Cardiac muscle cell (in vitro differentiated cells and primary cell): ENCODE results near the gene COX14. TPM values are rescaled to one million over a fixed set of nuclear protein-coding genes. Genes with fewer than 3 reads are reported as not detected.
A peak's percentile ranks its signal among the peaks of the same experiment; 100 is the strongest.

Experiments used
- DNase-seq, 2 donors: peaks; one replicate each; pipeline versions ENCODE4 v3.0.0 to v3.0.0-alpha.2; 2010 to 2017; ENCODE audit warnings: low read depth in 1 of 2, low spot score in 1 of 2
- H3K27ac ChIP-seq: fragments of 200-600 bp; sonication (generic); 2 replicates; pipeline ENCODE4 v1.5.1; 2016
- H3K27me3 ChIP-seq: fragments of 200-600 bp; sonication (generic); 2 replicates; pipeline ENCODE4 v1.6.0; 2016; ENCODE audit warnings: control low read depth
- H3K36me3 ChIP-seq: fragments of 200-600 bp; sonication (generic); 2 replicates; pipeline ENCODE4 v1.5.1; 2016; ENCODE audit warnings: control low read depth
- H3K4me1 ChIP-seq: fragments of 200-600 bp; sonication (generic); 2 replicates; pipeline ENCODE4 v1.8.1; 2017; ENCODE audit warnings: low read depth, mild to moderate bottlenecking, mixed run types
- H3K4me3 ChIP-seq: fragments of 200-600 bp; sonication (generic); 2 replicates; pipeline ENCODE4 v1.5.1; 2016; ENCODE audit warnings: mild to moderate bottlenecking
- H3K9me3 ChIP-seq: fragments of 200-600 bp; sonication (generic); 2 replicates; pipeline ENCODE4 v1.5.1; 2017; ENCODE audit warnings: low read depth, mild to moderate bottlenecking, control low read depth
- CTCF ChIP-seq: IDR thresholded peaks from 2 replicates; pipeline ENCODE4 v1.5.1; 2012; ENCODE audit warnings: low read depth, mild to moderate bottlenecking, low read length
- polyA plus RNA-seq: library from polyadenylated mRNA; unstranded; fragments of >200 nt; fragmentation: Nextera tagmentation; extraction: Ambion mirVana; gene quantifications from 2 replicates; pipeline ENCODE4 v1.2.1, GENCODE V29; 2016
- total RNA-seq: library from RNA; depleted of rRNA; stranded (reverse); fragments of >200 nt; gene quantifications from 2 replicates; pipeline ENCODE4 v1.2.3, GENCODE V29; 2016

COX14 gene
- total and polyA plus RNA-seq, 2 experiments from 2014 or later: 43.9 to 265 TPM

GRCh38 chr12:50104417-50105366, 7.3 kb upstream of the COX14 start:
- H3K4me3 ChIP-seq: no peak overlapping the region
- H3K27me3 ChIP-seq: no peaks in the 10 kb centered on the region
- no peak for TF ChIP-seq CTCF
- no peak for DNase-seq
- peaks cover 25% of the 10 kb centered on the region for H3K4me1 ChIP-seq
- H3K27ac ChIP-seq: no peak overlapping the region
- H3K36me3 ChIP-seq: peaks cover 7% of the 10 kb centered on the region
- H3K9me3 ChIP-seq: no peaks in the 10 kb centered on the region

GRCh38 chr12:50105913-50106450, 6.1 kb upstream of the COX14 start:
- no peak for TF ChIP-seq CTCF
- Histone ChIP-seq H3K9me3 (no peaks in the 10 kb centered on the region), H3K27me3 (no peaks in the 10 kb centered on the region), H3K4me3 (no peak overlapping the region), H3K36me3 (no peaks in the 10 kb centered on the region), H3K4me1 (peaks cover 38% of the 10 kb centered on the region), H3K27ac (no peak overlapping the region)
- DNase-seq: no peak

- Histone ChIP-seq H3K4me3 (no peak overlapping the region), H3K27ac (no peak overlapping the region), H3K9me3 (no peaks in the 10 kb centered on the region), H3K36me3 (no peaks in the 10 kb centered on the region), H3K4me1 (peaks cover 42% of the 10 kb centered on the region), H3K27me3 (no peaks in the 10 kb centered on the region)
- TF ChIP-seq CTCF: no peak
- DNase-seq: no peak
These were observed 5.1 kb upstream of the COX14 start for GRCh38 chr12:50106907-50107306.

- no peak for DNase-seq
- TF ChIP-seq CTCF: no peak
- H3K9me3 ChIP-seq: no peaks in the 10 kb centered on the region
- H3K27ac ChIP-seq: peak overlapping the region; percentile 97
- peaks cover 42% of the 10 kb centered on the region for H3K4me1 ChIP-seq
- no peaks in the 10 kb centered on the region for H3K27me3 ChIP-seq
- H3K36me3 ChIP-seq: no peaks in the 10 kb centered on the region
- no peak overlapping the region for H3K4me3 ChIP-seq
These were observed 4.4 kb upstream of the COX14 start for GRCh38 chr12:50107416-50108268.

- no peak for TF ChIP-seq CTCF
- H3K36me3 ChIP-seq: no peaks in the 10 kb centered on the region
- no peaks in the 10 kb centered on the region for H3K27me3 ChIP-seq
- H3K27ac ChIP-seq: peak overlapping the region; percentile 97
- no peak for DNase-seq
- H3K4me1 ChIP-seq: peaks cover 31% of the 10 kb centered on the region
- H3K4me3 ChIP-seq: no peak overlapping the region
- H3K9me3 ChIP-seq: no peaks in the 10 kb centered on the region
These were observed 2.7 kb upstream of the COX14 start for GRCh38 chr12:50109319-50109718.
